ENCODE results near the gene TNRC6C.

DNA sequence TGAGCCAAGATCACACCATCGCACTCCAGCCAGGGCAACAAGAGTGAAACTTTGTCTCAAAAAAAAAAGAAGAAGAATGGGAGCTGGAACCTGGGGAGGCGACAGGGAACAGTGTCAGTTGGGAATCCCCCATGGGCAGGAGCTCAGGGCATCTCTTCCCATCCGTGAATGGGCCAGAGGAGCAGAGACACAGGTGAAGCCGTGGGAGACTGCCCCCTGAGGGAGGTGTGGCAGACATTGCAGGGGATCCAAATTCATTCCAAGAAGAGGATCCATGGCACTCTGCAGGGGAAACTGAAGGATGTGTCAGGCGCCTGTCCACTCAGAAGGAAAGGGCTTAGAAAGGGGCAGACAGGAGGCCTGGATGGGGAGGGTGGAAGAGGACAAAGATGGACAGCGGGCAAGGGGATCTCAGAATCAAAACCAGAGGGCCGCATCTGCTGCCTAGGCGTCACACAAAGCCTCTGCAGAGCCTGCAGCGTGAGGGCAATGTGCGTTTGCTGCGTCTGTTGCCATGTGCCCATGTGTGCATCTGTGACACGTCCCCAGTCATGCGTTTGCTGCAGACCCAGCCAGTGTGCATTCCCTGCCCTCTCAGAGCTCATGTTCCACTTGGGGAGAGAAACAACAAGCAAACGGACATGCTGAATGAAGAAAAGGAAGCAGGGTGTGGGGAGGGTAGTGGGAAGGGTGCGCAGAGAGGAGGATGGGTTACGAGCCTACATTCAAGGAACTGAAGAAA, 30.6 kb upstream of the TNRC6C start:
- TF ChIP-seq, protein P1, sequence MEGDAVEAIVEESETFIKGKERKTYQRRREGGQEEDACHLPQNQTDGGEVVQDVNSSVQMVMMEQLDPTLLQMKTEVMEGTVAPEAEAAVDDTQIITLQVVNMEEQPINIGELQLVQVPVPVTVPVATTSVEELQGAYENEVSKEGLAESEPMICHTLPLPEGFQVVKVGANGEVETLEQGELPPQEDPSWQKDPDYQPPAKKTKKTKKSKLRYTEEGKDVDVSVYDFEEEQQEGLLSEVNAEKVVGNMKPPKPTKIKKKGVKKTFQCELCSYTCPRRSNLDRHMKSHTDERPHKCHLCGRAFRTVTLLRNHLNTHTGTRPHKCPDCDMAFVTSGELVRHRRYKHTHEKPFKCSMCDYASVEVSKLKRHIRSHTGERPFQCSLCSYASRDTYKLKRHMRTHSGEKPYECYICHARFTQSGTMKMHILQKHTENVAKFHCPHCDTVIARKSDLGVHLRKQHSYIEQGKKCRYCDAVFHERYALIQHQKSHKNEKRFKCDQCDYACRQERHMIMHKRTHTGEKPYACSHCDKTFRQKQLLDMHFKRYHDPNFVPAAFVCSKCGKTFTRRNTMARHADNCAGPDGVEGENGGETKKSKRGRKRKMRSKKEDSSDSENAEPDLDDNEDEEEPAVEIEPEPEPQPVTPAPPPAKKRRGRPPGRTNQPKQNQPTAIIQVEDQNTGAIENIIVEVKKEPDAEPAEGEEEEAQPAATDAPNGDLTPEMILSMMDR (IDR thresholded peaks at IDR 0.05; ENCODE audit: low read depth, low read length) = no peak
- no peak for TF ChIP-seq POLR2A (IDR thresholded peaks at IDR 0.05; ENCODE audit: extremely low read depth, insufficient read length)

Data from NB4 (cell line).